Breast epithelium (tissue), 4 donors: Measurements from ENCODE around the gene CTAGE8. TPM values are rescaled to one million over a fixed set of nuclear protein-coding genes. Genes with fewer than 3 reads are reported as not detected.
"Not testable (repeated sequence)": the region's sequence is repeated elsewhere in the genome, so short reads cannot be mapped to it uniquely, and the experiment has no call there.

Source experiments
- DNase-seq, 2 donors: peaks; one replicate each; pipeline ENCODE4 v3.0.0-alpha.2; 2019; ENCODE audit warnings: low spot score in 2 of 2
- H3K27ac ChIP-seq, 2 donors: fragments of 200-600 bp; sonication (generic) in 1 of 2; one replicate each; pipeline ENCODE4 v1.5.1; 2016 to 2019; ENCODE audit warnings: mild to moderate bottlenecking in 1 of 2
- H3K27me3 ChIP-seq, 2 donors: fragments of 200-600 bp; sonication (generic) in 1 of 2; one replicate each; pipeline versions ENCODE4 v1.5.1 to v1.6.0; 2017 to 2019; ENCODE audit warnings: control low read depth in 1 of 2, mild to moderate bottlenecking in 1 of 2
- H3K36me3 ChIP-seq: fragments of 200-600 bp; one replicate; pipeline ENCODE4 v1.5.1; 2019
- H3K4me1 ChIP-seq, 2 donors: fragments of 200-600 bp; sonication (generic); one replicate each; pipeline ENCODE4 v1.5.1; 2016 to 2019; ENCODE audit warnings: control low read depth in 1 of 2
- H3K4me3 ChIP-seq, 3 donors: fragments of 200-600 bp; sonication (generic); 1 replicate in 2 of 3; 2 replicates in 1 of 3; pipeline ENCODE4 v1.5.1; 2016 to 2019; ENCODE audit warnings: mild to moderate bottlenecking in 3 of 3, moderate library complexity in 2 of 3
- H3K9me3 ChIP-seq, 2 donors: fragments of 200-600 bp; sonication (generic) in 1 of 2; one replicate each; pipeline ENCODE4 v1.5.1; 2016 to 2019; ENCODE audit warnings: control low read depth in 1 of 2
- CTCF ChIP-seq, 3 donors: fragments of 450-650 bp; IDR thresholded peaks; one replicate each; pipeline ENCODE4 v1.5.1; 2016 to 2017; ENCODE audit warnings: antibody characterized with exemption in 3 of 3, mild to moderate bottlenecking in 3 of 3, moderate library complexity in 3 of 3
- POLR2A ChIP-seq: fragments of 450-650 bp; IDR thresholded peaks from one replicate; pipeline ENCODE4 v1.6.1; 2016; ENCODE audit warnings: antibody characterized with exemption, mild to moderate bottlenecking, moderate library complexity
- POLR2AphosphoS5 ChIP-seq, 3 donors: sonication (generic); formaldehyde crosslinking; IDR thresholded peaks; one replicate each; pipeline ENCODE4 v1.6.1; 2017; ENCODE audit warnings: antibody characterized with exemption in 3 of 3
- intact Hi-C: fragments of 100-400 bp; cut with DNase I; formaldehyde crosslinking; loops from one replicate; pipeline ENCODE4 v1.15.1; 2023; ENCODE audit warnings: low total_unique reads
- total RNA-seq, 3 donors: library from RNA; depleted of rRNA; stranded (reverse); fragments of >200 nt; gene quantifications; one replicate each; pipeline ENCODE4 v1.1.0, GENCODE V29; 2016

The CTAGE8 gene
- total RNA-seq, 3 donors from 2014 or later, result 0.48 to 4.3 (median 2.9) TPM

- Histone ChIP-seq H3K36me3 (no peaks in the 10 kb centered on the region), H3K27ac (no peak overlapping the region), H3K27me3 (no peaks in the 10 kb centered on the region), H3K9me3 (no peaks in the 10 kb centered on the region), H3K4me3 (no peak overlapping the region), H3K4me1 (no peaks in the 10 kb centered on the region)
- TF ChIP-seq CTCF (IDR thresholded peaks at IDR 0.05) (no peak), POLR2AphosphoS5 (IDR thresholded peaks at IDR 0.05) (no peak), POLR2A (no peak)
- intact Hi-C loops, result no loop called here
- DNase-seq, result no peak
Measured at GRCh38 chr7:144255471-144255897, 13.6 kb downstream of the CTAGE8 start.

GRCh38 chr7:144252307-144252706 is 16.8 kb downstream of the CTAGE8 start:
- H3K36me3 ChIP-seq, H3K9me3 ChIP-seq, intact Hi-C loops, DNase-seq, H3K4me3 ChIP-seq, H3K4me1 ChIP-seq, H3K27me3 ChIP-seq, H3K27ac ChIP-seq: not testable (repeated sequence)

- DNase-seq, intact Hi-C loops, H3K27ac ChIP-seq, H3K9me3 ChIP-seq, H3K27me3 ChIP-seq, H3K4me3 ChIP-seq, H3K4me1 ChIP-seq, H3K36me3 ChIP-seq: not testable (repeated sequence)
Measured at GRCh38 chr7:144247674-144248330, 21.3 kb downstream of the CTAGE8 start.

GRCh38 chr7:144246967-144247366 is 22.1 kb downstream of the CTAGE8 start:
- H3K36me3 ChIP-seq, H3K4me3 ChIP-seq, intact Hi-C loops, H3K27me3 ChIP-seq, H3K4me1 ChIP-seq, H3K9me3 ChIP-seq, H3K27ac ChIP-seq, DNase-seq: not testable (repeated sequence)

GRCh38 chr7:144245372-144245771 is 23.7 kb downstream of the CTAGE8 start:
- H3K27ac ChIP-seq, H3K27me3 ChIP-seq, H3K4me3 ChIP-seq, H3K4me1 ChIP-seq, intact Hi-C loops, H3K9me3 ChIP-seq, DNase-seq, H3K36me3 ChIP-seq: not testable (repeated sequence)

GRCh38 chr7:144239365-144239764 is 29.7 kb downstream of the CTAGE8 start, which contains the start of gene OR2A42:
Gene OR2A42 (minus strand): TSS chr7:144239605. CDS start chr7:144232843, 6,762 bp downstream.
- intact Hi-C loops, H3K36me3 ChIP-seq, DNase-seq, H3K27ac ChIP-seq, H3K27me3 ChIP-seq, H3K4me1 ChIP-seq, H3K9me3 ChIP-seq, H3K4me3 ChIP-seq: not testable (repeated sequence)

GRCh38 chr7:144238530-144239082 is 30.5 kb downstream of the CTAGE8 start:
- intact Hi-C loops, H3K27me3 ChIP-seq, H3K4me3 ChIP-seq, H3K4me1 ChIP-seq, H3K36me3 ChIP-seq, DNase-seq, H3K27ac ChIP-seq, H3K9me3 ChIP-seq: not testable (repeated sequence)

GRCh38 chr7:144233039-144233438 is 36.0 kb downstream of the CTAGE8 start:
- H3K9me3 ChIP-seq, DNase-seq, intact Hi-C loops, H3K27ac ChIP-seq, H3K27me3 ChIP-seq, H3K36me3 ChIP-seq, H3K4me1 ChIP-seq, H3K4me3 ChIP-seq: not testable (repeated sequence)

- intact Hi-C loops, H3K36me3 ChIP-seq, DNase-seq, H3K4me3 ChIP-seq, H3K27ac ChIP-seq, H3K27me3 ChIP-seq, H3K4me1 ChIP-seq, H3K9me3 ChIP-seq: not testable (repeated sequence)
Measured at GRCh38 chr7:144231027-144231426, 38.1 kb downstream of the CTAGE8 start.

GRCh38 chr7:144228810-144229209 is 40.3 kb downstream of the CTAGE8 start:
- intact Hi-C loops, H3K9me3 ChIP-seq, H3K4me1 ChIP-seq, DNase-seq, H3K4me3 ChIP-seq, H3K27ac ChIP-seq, H3K36me3 ChIP-seq, H3K27me3 ChIP-seq: not testable (repeated sequence)

- H3K27me3 ChIP-seq, H3K27ac ChIP-seq, H3K4me3 ChIP-seq, DNase-seq, H3K4me1 ChIP-seq, H3K36me3 ChIP-seq, intact Hi-C loops, H3K9me3 ChIP-seq: not testable (repeated sequence)
Measured at GRCh38 chr7:144226866-144227265, 42.2 kb downstream of the CTAGE8 start.

- H3K36me3 ChIP-seq, H3K9me3 ChIP-seq, intact Hi-C loops, H3K4me1 ChIP-seq, DNase-seq, H3K4me3 ChIP-seq, H3K27ac ChIP-seq, H3K27me3 ChIP-seq: not testable (repeated sequence)
Measured at GRCh38 chr7:144223675-144224074, 45.4 kb downstream of the CTAGE8 start.
